Endothelial cell of umbilical vein (primary cell): ENCODE measurements around the gene HHATL. TPM values are rescaled to one million over a fixed set of nuclear protein-coding genes. Genes with fewer than 3 reads are reported as not detected.

Experiments used
- BruUV-seq: library from RNA; stranded (reverse); fragments of 400-500 nt; replicated peaks from 2 replicates; lab custom pipeline; 2021; lab: Mats Ljungman, UMichigan
- CTCF ChIA-PET: fragments of 300-600, 350-600 bp; sonication (Branson Sonifier 250); formaldehyde crosslinking; loops from one replicate; lab custom pipeline; 2021; ENCODE audit warnings: antibody characterized with exemption, inconsistent platforms; lab: Charles Lee
- POLR2A ChIA-PET: fragments of 300-600, 350-600 bp; sonication (Branson Sonifier 250); formaldehyde crosslinking; loops from one replicate; lab custom pipeline; 2021; ENCODE audit warnings: antibody characterized with exemption, inconsistent platforms; lab: Charles Lee
- DNase-seq: peaks from one replicate; pipeline ENCODE4 v3.0.0-alpha.2; 2011; ENCODE audit warnings: low read depth, low spot score
- FAIRE-seq: peaks from 2 replicates; lab custom pipeline; 2011; peaks lifted over from hg19 to GRCh38; lab: Jason Lieb, UNC
- H2AFZ ChIP-seq: 2 replicates; pipeline ENCODE4 v1.6.0; 2012; ENCODE audit warnings: low read depth, low read length, control low read depth, inconsistent platforms
- H3K27ac ChIP-seq: 2 replicates; pipeline ENCODE4 v1.5.1; 2011; ENCODE audit warnings: low read depth, mild to moderate bottlenecking, control low read depth, low read length, moderate library complexity; ENCODE audit not compliant: insufficient read depth
- H3K27me3 ChIP-seq, 2 experiments: 2 replicates each; pipeline versions ENCODE4 v1.6.0 to v1.6.1; 2011; ENCODE audit warnings: low read length in 2 of 2, mixed read lengths in 1 of 2; ENCODE audit not compliant: control insufficient read depth in 2 of 2, insufficient read depth in 2 of 2
- H3K36me3 ChIP-seq, 2 experiments: 2 replicates in 1 of 2; 3 replicates in 1 of 2; pipeline ENCODE4 v1.5.1; 2011; ENCODE audit warnings: low read length in 2 of 2, mild to moderate bottlenecking in 1 of 2, moderate library complexity in 1 of 2; ENCODE audit not compliant: control insufficient read depth in 2 of 2, insufficient read depth in 2 of 2; ENCODE audit errors: extremely low read depth in 1 of 2
- H3K4me1 ChIP-seq: 3 replicates; pipeline ENCODE4 v1.5.1; 2011; ENCODE audit warnings: mild to moderate bottlenecking, low read length; ENCODE audit not compliant: control insufficient read depth, insufficient read depth; ENCODE audit errors: extremely low read depth
- H3K4me2 ChIP-seq: 2 replicates; pipeline ENCODE4 v1.6.1; 2011; ENCODE audit warnings: low read length, control low read depth, mixed read lengths; ENCODE audit not compliant: insufficient read depth
- H3K4me3 ChIP-seq, 3 experiments: fragments of 200-600 bp in 1 of 3; sonication (generic), shearing (Covaris generic) in 1 of 3; replicated peaks in 1 of 3; 2 replicates each; pipeline ENCODE4 v1.5.1; 2011 to 2016; ENCODE audit warnings: control low read depth in 3 of 3, low read length in 3 of 3, mild to moderate bottlenecking in 2 of 3, inconsistent platforms in 1 of 3, low read depth in 1 of 3, moderate library complexity in 1 of 3; ENCODE audit not compliant: insufficient read depth in 1 of 3
- H3K79me2 ChIP-seq: 2 replicates; pipeline ENCODE4 v1.6.0; 2012; ENCODE audit warnings: low read length, inconsistent platforms; ENCODE audit not compliant: control insufficient read depth, insufficient read depth
- H3K9ac ChIP-seq: replicated peaks from 2 replicates; pipeline ENCODE3; 2011; ENCODE audit warnings: low read length, control low read depth; ENCODE audit not compliant: insufficient read depth; ENCODE audit errors: extremely low read depth
- H3K9me1 ChIP-seq: replicated peaks from 3 replicates; pipeline ENCODE4 v1.6.0; 2011; ENCODE audit warnings: mild to moderate bottlenecking, low read length; ENCODE audit not compliant: control insufficient read depth, insufficient read depth; ENCODE audit errors: extremely low read depth
- H3K9me3 ChIP-seq: replicated peaks from 2 replicates; pipeline ENCODE4 v1.5.1; 2012; ENCODE audit warnings: low read length, inconsistent platforms; ENCODE audit not compliant: control insufficient read depth, insufficient read depth
- H4K20me1 ChIP-seq: replicated peaks from 2 replicates; pipeline ENCODE3; 2011; ENCODE audit warnings: mild to moderate bottlenecking, low read length; ENCODE audit not compliant: control insufficient read depth, insufficient read depth; ENCODE audit errors: extremely low read depth
- CTCF ChIP-seq, 2 donors: IDR thresholded peaks; 1 replicate in 1 of 2; 2 replicates in 1 of 2; pipeline ENCODE4 v1.5.1; 2011; ENCODE audit warnings: low read length in 2 of 2, mild to moderate bottlenecking in 2 of 2, moderate library complexity in 2 of 2, control low read depth in 1 of 2, inconsistent platforms in 1 of 2, low read depth in 1 of 2; ENCODE audit not compliant: insufficient read depth in 1 of 2; ENCODE audit errors: extremely low read depth in 1 of 2
- EZH2 ChIP-seq: IDR thresholded peaks from 2 replicates; pipeline ENCODE4 v1.6.1; 2012; ENCODE audit warnings: borderline replicate concordance, low read depth, mild to moderate bottlenecking, moderate library complexity, low read length, inconsistent platforms; ENCODE audit not compliant: severe bottlenecking
- FOS ChIP-seq: IDR thresholded peaks from 2 replicates; pipeline ENCODE4 v1.6.1; 2011; ENCODE audit warnings: mild to moderate bottlenecking, low read length, moderate library complexity, borderline replicate concordance; ENCODE audit not compliant: insufficient read depth
- GATA2 ChIP-seq: IDR thresholded peaks from 2 replicates; pipeline ENCODE4 v1.7.0; 2011; ENCODE audit warnings: low read depth, mild to moderate bottlenecking, moderate library complexity, mixed read lengths, low read length; ENCODE audit not compliant: insufficient read length, insufficient read depth
- JUN ChIP-seq: IDR thresholded peaks from 2 replicates; pipeline ENCODE4 v1.6.1; 2011; ENCODE audit warnings: borderline replicate concordance, low read depth; ENCODE audit not compliant: insufficient read length, insufficient read depth
- MAX ChIP-seq: IDR thresholded peaks from 2 replicates; pipeline ENCODE4 v1.6.1; 2011; ENCODE audit not compliant: insufficient read depth, insufficient read length
- POLR2AphosphoS5 ChIP-seq: IDR thresholded peaks from 2 replicates; pipeline ENCODE4 v1.6.1; 2012; ENCODE audit warnings: low read depth, mild to moderate bottlenecking, control low read depth, low read length, moderate library complexity; ENCODE audit not compliant: insufficient read depth
- dilution Hi-C: fragments of 300-500 bp; cut with MboI; formaldehyde crosslinking; loops from one replicate; pipeline ENCODE4 v1.15.0; 2019; ENCODE audit warnings: low sequenced_read_pairs; ENCODE audit not compliant: extremely low pct_ligation_motif_present
- intact Hi-C: fragments of 100-400 bp; cut with micrococcal nuclease; formaldehyde crosslinking; loops from one replicate; pipeline ENCODE4 v1.10.0; 2022
- polyA plus RNA-seq, 4 experiments: library from polyadenylated mRNA; depleted of rRNA in 3 of 4; stranded (reverse) in 3 of 4; unstranded in 1 of 4; fragments of >200 nt; gene quantifications; 2 replicates each; pipeline versions ENCODE4 v1.2.1 to v1.2.3, GENCODE V29; 2011 to 2012; ENCODE audit warnings: missing spikeins in 1 of 4
- total RNA-seq: library from RNA; stranded (reverse); gene quantifications from 2 replicates; pipeline ENCODE4 v1.2.3, GENCODE V29; 2021

Gene HHATL
- total and polyA plus RNA-seq, 2 donors (not counting 3 experiments of a cell fraction or from before 2014, with no cell fraction given): not detected

GRCh38 chr3:42694366-42694765, 8.2 kb downstream of the HHATL start:
- Histone ChIP-seq H3K9me3 (no peaks in the 10 kb centered on the region), H2AFZ (no peak overlapping the region), H3K27ac (no peak overlapping the region), H3K4me2 (no peak overlapping the region), H4K20me1 (no peaks in the 10 kb centered on the region), H3K9me1 (no peaks in the 10 kb centered on the region), H3K79me2 (no peaks in the 10 kb centered on the region), H3K27me3 (no peaks in the 10 kb centered on the region), H3K36me3 (no peaks in the 10 kb centered on the region), H3K9ac (no peak overlapping the region), H3K4me1 (no peaks in the 10 kb centered on the region), H3K4me3 (no peak overlapping the region)
- ChIA-PET POLR2A (no interaction called here), CTCF (no interaction called here)
- intact Hi-C loops (no loop called here), dilution Hi-C loops (no loop called here)
- BruUV-seq: no TSS peak
- TF ChIP-seq JUN (no peak), GATA2 (no peak), EZH2 (no peak), CTCF (IDR thresholded peaks at IDR 0.05; ENCODE audit: extremely low read depth in 1 of 2, insufficient read depth in 1 of 2, low read depth in 1 of 2, low read length in 2 of 2) (no peak), MAX (no peak), FOS (no peak), POLR2AphosphoS5 (no peak)
- DNase-seq (no peak), FAIRE-seq (no peak)
